ENCODE results near the gene MTRFR.
"Not testable (repeated sequence)": the region's sequence is repeated elsewhere in the genome, so short reads cannot be mapped to it uniquely, and the experiment has no call there.

Gene MTRFR

DNA sequence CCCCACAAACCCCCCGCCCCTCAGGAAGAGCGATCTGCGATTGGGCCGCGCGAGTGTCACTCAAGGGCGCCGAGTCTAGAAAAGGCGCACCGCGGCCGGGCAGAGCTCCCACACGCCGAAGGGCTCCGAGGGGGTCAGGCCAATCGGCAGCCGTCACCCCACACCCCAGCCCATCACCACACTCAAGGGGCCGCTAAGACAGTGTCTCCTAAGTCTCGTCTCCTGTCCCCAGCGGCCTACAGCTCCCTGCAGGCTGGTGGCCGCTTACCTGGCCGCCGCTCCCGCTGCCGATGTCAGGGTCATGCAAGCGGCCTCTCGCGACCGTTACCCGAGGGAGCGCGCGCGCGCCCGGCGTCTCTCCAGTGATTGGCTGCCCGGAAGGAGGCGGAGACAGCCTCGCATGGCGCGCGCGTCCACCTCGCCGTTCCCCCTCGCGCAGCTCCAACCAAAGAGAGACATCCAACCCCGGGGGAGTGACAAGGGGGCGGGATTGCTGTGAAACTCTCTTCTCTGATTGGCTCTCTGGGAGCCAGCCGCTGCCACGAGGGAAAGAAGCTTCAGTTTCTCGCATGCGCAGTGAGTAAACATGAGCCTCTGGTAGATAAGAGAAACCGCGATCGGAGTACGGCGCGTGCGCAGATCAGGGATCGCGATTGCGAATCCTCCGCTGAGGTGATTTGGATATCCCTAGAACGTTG is at the start of gene MTRFR, which contains the start of gene MPHOSPH9:
TSS of gene MTRFR (plus strand) at position 630 of the 698 bp plus-strand sequence. CDS start 20,239 bp downstream, outside the sequence.
TSS of gene MPHOSPH9 (minus strand) at position 335 of the 698 bp plus-strand sequence. CDS start 2,777 bp downstream, outside the sequence.
- DNase-seq (ENCODE audit: low read depth): peak; percentile 98

DNA sequence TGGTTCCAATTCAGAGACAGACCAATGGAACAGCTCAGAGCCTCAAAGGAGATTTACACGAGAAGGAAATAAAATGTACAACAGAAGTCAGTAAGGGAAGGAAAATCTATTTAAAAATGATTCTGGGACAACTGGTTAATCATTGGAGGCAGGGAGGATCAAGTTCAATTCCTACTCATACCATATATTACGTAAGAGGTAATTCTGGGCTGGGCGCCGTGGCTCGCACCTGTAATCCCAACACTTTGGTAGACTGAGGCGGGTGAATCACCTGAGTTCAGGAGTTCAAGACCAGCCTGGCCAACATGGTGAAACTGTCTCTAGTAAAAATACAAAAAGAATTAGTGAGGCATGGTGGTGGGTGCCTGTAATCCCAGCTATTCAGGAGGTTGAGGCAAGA is 45.6 kb upstream of the MTRFR start:
- no peak for DNase-seq (ENCODE audit: low read depth)

DNA sequence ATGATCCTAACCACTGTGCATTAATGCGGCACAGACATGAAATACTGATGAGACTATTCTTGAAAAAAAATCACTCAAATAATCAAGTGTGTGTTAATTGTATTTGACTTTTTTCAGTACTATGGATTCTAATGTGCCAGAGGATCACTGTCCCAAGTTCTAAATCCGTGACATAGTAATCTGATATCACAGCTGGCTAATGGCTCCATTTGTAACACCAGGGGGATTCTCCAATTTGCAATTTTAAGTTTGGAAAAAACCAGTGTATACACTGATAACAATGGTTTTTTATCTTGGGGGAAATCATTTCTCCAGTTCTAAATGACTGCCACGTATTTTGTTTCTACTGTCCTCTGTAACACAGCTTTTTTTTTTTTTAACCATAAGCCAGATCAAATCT is 33.3 kb upstream of the MTRFR start:
- DNase-seq (ENCODE audit: low read depth): no peak

DNA sequence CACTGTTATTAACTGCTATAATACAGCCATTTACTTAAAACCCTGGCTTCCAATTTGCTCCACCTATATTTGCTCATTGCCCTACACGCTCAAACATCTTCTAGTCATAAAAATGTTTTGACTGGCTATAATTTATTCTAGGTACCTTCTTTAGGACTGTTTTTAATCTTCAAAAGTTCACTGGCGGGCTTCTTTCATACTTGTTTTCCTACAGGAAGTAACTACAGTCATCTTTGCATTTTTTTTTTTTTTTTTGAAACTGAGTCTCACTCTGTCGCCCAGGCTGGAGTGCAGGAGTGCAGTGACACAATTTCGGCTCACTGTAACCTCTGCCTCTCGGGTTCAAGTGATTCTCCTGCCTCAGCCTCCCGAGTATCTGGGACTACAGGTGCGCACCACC is 32.8 kb upstream of the MTRFR start:
- no peak for DNase-seq (ENCODE audit: low read depth)

DNA sequence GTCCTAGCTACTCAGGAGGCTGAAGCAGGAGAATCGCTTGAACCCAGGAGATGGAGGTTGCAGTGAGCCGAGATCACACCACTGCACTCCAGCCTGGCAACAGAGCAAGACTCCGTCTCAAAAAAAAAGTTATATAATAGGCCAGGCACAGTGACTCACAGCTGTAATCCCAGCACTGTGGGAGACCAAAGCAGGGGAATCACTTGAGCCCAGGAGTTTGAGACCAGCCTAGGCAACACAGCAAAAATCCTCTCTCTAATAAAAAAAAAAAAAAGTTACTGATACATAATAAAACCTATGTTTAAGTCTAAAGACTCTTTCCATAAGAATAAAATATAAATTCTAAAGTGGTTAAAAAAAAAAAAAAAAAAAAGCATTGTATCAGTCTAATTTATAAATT is 26.4 kb upstream of the MTRFR start:
- not testable (repeated sequence) for DNase-seq (ENCODE audit: low read depth)

DNA sequence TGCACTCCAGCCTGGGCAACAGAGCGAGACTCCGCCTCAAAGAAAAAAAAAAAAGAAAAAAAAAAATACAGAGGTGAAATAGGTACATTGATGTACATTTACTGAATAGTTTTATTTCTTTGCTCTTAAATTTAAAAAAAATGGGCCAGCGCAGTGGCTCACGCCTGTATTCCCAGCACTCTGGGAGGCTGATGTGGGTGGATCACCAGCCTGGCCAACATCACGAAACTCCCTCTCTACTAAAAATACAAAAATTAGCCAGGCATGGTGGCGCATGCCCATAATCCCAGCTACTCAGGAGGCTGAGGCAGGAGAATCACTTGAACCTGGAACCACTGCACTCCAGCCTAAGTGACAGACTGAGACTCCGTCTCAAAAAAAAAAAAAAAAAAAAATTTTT is 25.4 kb upstream of the MTRFR start:
- DNase-seq (ENCODE audit: low read depth): not testable (repeated sequence)

DNA sequence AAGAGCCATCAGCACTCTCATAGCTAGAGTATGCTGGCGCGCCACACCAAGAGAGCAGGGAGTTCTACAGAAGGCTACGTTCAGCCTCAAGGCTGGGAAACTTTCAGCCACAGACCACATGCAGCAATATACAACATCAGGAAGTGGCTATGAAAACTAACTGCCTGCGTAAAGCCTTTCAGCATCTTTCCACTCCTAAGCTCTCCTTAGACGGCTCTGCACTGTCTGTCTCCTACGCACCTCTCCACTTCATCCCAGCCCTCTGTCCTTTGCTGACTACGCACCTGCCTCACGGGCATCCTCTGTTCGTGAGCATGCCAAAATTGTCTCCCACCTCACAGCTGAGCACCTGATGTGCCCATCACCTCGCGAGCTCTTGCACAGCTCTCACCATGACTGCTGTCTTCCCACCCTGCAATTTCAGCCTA is 10.0 kb upstream of the MTRFR start:
- no peak for DNase-seq (ENCODE audit: low read depth)

DNA sequence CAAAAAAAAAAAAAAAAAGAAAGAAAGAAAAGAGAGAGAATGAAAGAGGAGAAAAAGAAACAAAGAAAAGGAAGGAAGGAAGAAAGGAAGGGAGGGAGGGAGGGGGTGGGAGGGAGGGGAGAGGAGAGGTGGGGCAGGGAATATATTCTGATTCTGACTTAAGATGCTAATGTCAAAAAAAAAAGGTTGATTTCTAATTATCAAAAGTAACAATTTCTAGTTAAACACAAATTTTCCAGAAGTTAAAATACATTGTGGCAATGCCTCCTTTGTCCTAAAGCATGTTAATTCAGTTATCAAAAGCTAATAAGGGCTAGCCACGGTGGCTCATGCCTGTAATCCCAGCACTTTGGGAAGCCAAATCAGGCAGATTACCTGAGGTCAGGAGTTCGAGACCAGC is 7.8 kb upstream of the MTRFR start:
- DNase-seq (ENCODE audit: low read depth): no peak

DNA sequence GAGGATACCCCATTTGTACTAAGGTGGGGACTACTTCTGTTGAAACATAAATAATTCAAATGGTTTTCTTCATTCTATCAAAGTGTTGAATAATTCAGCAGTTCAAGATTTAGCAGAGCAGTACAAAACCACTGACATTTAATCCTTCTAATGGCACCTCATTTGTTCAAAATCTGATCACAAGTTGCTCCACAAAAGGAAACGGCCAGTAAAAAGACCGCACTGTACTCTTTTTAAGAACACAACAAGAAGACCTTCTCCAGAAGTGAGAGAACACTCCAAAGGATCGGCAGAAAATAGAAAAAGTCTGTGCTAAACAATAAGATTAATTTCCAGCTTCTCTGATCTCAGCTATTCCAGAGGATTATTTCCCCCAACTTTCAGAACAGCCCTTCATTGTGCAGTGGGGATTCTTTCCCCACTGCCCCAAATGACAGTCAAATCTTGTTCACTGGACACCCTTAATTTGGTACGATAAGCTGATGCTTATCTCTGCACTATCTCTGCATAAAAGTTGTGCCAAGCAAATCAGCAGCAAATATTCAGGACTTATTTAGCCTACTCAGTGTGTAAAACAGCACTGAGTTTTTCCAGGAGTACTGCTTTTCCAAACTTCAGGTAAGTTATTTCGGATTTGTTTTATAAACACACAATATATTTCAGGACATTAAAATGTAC is 5.5 kb upstream of the MTRFR start:
- no peak for DNase-seq (ENCODE audit: low read depth)

DNA sequence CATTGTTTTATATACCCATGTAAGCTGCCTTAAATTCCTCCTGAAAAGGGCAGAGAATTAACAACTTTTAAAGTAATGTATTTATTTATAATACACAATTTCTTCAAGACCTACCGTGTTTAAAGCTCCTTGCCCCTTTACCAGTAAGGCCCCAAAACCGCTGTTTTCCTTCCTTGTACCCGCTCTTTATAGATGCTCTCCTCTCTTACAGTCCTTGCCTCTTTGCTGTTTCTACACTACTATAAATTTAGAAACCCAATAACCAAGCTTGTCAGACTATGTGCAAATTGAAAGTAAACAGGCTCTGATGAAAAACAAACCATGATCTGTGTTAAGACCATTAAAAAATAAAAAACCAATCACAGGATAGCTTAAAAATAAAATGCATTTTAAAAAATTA is 4.2 kb upstream of the MTRFR start:
- DNase-seq (ENCODE audit: low read depth): no peak

DNA sequence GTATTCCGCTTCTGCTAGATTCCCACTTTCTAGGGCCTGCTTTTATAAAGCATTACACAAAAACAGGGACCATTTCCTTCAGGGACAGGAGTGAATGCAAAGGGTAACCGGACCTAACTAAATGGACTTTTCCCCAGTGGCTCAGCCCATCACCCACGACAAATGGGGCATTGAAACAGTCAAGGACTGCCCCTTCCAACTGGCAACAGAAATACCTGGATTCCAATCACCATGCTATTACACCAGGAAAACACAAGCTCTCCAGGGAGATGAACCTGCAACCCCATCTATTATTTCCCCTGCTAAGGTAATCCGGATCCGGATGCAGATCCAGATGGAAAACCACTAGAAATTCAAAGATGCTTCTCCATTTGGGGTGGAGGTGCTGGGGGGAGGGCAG is 1.3 kb upstream of the MTRFR start:
- DNase-seq (ENCODE audit: low read depth): no peak

DNA sequence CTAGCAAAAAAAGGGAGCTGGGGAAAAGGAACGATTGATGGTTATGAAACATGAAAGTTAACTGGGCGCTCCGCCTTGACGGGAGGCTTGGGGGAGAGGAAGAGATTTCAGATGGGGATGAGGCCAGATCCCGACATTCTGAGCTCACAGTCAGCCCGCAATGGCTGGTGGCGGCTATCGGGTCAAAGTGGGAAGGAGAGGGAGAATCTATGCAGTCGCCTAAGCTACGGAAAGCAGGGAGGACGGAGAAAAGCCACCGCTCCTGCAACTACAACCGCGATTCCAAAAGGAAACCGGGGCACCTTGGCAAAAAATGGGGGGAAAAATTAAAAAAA is 797 bp upstream of the MTRFR start:
- no peak for DNase-seq (ENCODE audit: low read depth)

DNA sequence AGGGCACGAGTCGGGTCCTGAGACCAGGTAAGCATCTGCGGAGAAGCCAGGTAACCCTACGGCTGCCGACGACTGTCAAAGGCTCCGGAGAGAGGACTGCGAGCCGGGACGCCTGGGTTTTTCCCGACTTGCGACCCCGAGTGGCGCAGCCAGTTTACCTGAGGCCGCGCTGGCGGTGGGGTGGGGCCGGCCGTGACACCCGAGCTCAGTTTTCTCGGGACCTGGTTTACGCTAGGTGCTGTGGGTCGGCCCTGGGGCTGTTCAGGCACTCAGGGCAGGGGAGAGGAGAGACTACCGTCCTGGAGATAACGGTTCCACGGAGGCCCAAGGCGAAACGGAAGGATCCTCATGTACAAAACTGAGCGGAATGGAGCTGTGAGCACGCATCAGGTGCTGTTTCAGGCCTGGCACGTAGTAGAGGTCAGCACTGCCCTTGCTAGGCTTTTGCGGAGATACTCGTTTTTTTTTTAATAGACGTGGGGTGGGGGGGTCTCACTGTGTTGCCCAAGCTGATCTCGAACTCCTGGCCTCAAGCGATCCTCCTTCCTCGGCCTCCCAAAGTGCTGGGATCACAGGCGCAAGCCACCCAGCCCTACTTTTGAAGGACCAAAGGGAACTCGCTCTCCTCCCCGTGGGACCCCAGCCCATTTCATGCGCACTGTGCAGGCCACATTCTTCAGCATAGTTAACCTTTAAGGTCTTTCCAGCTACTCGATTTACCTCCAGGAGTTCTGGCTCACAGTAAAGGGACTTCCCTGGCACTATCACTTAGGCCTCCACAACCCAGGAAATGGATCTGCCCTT is 471 bp downstream of the MTRFR start:
- DNase-seq (ENCODE audit: low read depth): no peak

DNA sequence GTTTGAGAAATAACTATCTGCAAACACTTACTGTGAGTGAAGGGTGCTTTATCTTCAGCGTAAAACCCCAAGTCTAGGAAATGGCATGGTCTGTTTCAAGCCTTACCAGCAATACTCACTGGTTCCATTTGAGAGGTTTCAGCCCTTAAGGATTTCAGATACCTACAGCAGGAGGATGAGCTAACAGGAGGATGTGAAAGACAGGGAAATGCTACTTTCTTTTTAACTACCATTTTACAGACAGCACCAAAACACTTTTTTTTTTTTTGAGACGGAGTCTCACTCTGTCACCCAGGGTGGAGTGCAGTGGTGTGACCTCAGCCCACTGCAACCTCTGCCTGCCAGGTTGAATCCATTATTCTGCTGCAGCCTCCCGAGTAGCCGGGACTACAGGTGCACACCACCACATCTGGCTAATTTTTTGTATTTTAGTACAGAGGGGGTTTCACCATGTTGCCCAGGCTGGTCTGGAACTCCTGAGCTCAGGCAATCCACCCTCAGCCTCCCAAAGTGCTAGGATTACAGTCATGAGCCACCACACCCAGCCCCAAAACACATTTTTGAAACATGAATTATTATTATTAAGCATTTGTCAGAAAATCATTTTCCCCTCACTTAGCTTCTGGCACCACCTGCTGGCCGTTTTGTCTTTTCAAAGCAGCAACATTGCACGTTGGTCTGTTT is 4.6 kb downstream of the MTRFR start:
- no peak for DNase-seq (ENCODE audit: low read depth)

DNA sequence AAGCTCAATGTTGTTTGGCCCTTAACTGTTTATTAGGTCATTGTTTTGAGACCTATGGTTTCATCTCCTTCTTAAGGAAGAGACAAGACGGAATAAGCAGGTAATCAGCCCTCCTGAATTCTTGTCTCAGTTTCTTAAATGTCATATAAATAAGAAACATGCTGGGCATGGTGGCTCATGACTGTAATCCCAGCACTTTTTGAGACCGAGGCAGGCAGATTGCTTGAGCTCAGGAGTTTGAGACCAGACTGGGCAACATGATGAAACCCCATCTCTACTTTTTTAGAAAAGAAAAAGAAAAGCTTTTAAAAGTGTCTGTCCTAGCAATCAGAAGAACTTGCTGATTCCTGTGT is 5.1 kb downstream of the MTRFR start:
- DNase-seq (ENCODE audit: low read depth): no peak

DNA sequence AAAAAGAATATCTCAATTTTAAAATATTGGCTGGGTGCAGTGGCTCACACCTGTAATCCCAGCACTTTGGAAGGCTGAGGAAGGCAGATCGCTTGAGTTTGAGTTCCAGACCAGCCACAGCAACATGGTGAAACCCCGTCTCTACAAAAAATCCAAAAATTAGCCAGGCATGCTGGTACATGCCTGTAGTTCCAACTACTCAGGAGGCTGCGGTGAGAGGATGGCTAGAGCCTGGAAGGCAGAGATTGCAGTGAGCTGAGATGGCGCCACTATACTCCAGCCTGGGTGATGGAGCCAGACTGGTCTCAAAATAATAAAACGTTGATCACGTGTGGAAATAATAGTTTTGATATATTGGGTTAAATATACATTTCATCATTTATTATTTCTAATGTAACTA is 5.7 kb downstream of the MTRFR start:
- no peak for DNase-seq (ENCODE audit: low read depth)

DNA sequence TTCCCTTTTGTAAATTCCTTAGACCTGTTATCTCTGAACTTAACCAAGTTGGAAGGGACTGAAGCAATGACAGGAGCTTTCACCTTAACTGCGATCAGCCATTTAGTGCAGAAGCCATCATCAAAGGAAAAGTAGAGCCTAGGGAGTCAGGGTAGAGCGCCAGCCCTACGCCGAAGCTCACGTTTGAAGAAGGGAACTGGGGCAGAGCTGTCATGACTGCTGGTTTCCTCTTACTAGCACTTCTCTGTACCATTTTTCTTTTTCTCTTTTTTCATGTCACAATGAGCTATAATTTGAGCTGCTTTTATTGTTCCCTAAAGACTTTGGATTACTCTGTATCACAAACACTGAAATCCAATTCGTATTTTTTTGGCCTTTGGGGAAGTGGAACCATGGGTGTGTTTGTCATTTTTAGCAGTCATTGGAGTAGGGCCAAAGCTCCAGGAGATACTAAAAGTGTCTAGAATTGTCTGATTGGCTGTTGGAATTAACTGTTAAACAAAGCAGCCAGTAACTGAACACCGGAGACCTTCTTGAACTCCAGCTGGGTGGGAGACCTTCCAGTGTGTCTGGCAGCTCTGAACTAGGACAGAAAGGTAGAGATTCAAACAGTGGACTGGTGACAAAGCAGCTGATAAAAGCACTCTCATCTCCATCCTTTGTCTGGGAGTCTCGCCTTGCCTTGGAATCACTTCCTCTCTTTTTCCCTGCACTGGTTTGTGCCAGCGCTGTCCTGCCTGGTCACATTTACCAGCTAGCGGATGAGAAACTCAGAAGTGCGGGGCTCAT is 9.1 kb downstream of the MTRFR start:
- DNase-seq (ENCODE audit: low read depth): no peak

DNA sequence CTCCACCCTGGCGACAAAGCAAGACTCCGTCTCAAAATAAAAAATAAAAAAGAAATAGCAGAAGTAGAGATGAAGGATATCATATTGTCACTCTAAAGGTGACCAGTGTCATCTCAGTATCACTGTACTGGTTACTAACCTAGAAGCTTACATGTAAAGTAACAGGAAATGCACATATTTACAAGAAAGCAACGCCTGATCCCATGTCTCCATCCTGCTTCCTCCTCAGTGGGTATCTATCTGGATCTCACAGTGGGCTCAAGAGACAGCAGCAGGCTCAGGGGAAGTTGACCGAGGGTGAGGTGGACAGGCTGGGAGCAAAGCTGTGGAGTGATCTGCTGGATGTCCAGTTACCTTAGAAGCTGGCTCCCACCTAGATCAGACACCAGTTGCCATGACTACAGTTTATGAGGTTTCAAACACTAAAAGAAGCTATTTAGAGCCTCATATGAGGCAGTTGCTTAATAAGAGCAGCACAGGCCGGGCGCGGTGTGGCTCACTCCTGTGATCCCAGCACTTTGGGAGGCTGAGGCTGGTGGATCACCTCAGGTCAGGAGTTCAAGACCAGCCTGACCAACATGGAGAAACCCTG is 10.5 kb downstream of the MTRFR start:
- DNase-seq (ENCODE audit: low read depth): no peak

DNA sequence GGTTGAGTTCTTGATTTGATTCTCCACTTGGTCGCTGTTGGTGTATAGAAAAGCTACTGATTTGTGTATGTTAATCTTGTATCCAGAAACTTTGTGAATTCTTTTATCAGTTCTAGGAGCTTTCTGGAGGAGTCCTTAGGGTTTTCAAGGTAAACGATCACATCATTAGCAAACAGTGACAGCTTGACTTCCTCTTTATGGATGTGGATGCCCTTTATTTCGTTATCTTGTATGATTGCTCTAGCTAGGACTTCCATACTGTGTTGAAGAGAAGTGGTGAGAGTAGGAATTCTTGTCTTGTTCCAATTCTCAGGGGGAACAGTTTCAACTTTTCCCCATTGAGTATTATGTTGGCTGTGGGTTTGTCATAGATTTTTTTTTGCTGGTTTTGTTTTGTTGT is 12.4 kb downstream of the MTRFR start:
- no peak for DNase-seq (ENCODE audit: low read depth)

DNA sequence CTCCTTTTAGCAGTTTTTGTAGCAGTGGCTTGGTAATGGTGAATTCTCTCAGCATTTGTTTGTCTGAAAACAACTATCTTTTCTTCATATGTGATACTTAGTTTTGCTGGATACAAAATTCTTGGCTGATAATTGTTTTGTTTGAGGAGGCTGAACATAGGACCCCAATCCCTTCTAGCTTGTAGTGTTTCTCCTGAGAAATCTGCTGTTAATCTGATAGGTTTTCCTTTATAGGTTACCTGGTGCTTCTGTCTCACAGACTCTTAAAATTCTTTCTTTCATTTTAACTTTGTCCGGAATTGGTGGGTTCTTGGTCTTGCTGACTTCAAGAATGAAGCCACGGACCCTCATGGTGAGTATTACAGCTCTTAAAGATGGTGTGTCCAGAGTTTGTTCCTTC is 14.9 kb downstream of the MTRFR start:
- not testable (repeated sequence) for DNase-seq (ENCODE audit: low read depth)
